Brain microvascular endothelial cell (primary cell): ENCODE results near the gene TMEM35A.

Experiments
- DNase-seq: peaks from one replicate; pipeline ENCODE4 v3.0.0-alpha.2; 2020
- H3K27ac ChIP-seq: fragments of 250-450 bp; sonication (Bioruptor Pico); 2 replicates; pipeline ENCODE4 v1.5.1; 2020; ENCODE audit warnings: mild to moderate bottlenecking, moderate library complexity
- H3K27me3 ChIP-seq: fragments of 250-450 bp; sonication (Bioruptor Pico); replicated peaks from 2 replicates; pipeline ENCODE4 v1.5.1; 2020; ENCODE audit warnings: mild to moderate bottlenecking
- H3K36me3 ChIP-seq: fragments of 250-450 bp; sonication (Bioruptor Pico); replicated peaks from 2 replicates; pipeline ENCODE4 v1.5.1; 2020; ENCODE audit warnings: mild to moderate bottlenecking
- H3K4me3 ChIP-seq: 2 replicates; pipeline ENCODE4 v1.5.1; 2011; ENCODE audit warnings: low read depth, mild to moderate bottlenecking, control low read depth, low read length, moderate library complexity
- CTCF ChIP-seq: IDR thresholded peaks from 2 replicates; pipeline ENCODE4 v1.5.1; 2011; ENCODE audit warnings: low read depth, mild to moderate bottlenecking, moderate library complexity, low read length, control low read depth, inconsistent platforms; ENCODE audit errors: missing control alignments
- in situ Hi-C: cut with HindIII; loops from 2 replicates; pipeline ENCODE4 v1.10.0; 2017; ENCODE audit warnings: low sequenced_read_pairs, low pct_ligation_motif_present

The TMEM35A gene

GRCh38 chrX:101117701-101118100, 39.0 kb downstream of the TMEM35A start:
- Histone ChIP-seq H3K36me3 (no peaks in the 10 kb centered on the region), H3K4me3 (no peak overlapping the region), H3K27me3 (no peaks in the 10 kb centered on the region), H3K27ac (no peak overlapping the region)
- in situ Hi-C loops = no loop called here
- DNase-seq = no peak
- no peak for TF ChIP-seq CTCF

- H3K4me3 ChIP-seq = no peak overlapping the region
- no peak for TF ChIP-seq CTCF
- no peaks in the 10 kb centered on the region for H3K27me3 ChIP-seq
- no peaks in the 10 kb centered on the region for H3K36me3 ChIP-seq
- no peak for DNase-seq
- in situ Hi-C loops = no loop called here
- H3K27ac ChIP-seq = no peak overlapping the region
Measured at GRCh38 chrX:101136235-101136634, 57.6 kb downstream of the TMEM35A start.
